Adrenal gland (tissue), 12 donors: ENCODE measurements around the gene YPEL2. TPM values are rescaled to one million over a fixed set of nuclear protein-coding genes. Genes with fewer than 3 reads are reported as not detected.

Experiments
- DNase-seq, 7 donors: peaks; one replicate each; pipeline ENCODE4 v3.0.0-alpha.2; 2019 to 2020
- H3K27ac ChIP-seq, 5 donors: fragments of 200-600 bp; sonication (generic) in 4 of 5; 1 replicate in 3 of 5; 2 replicates in 2 of 5; pipeline versions ENCODE4 v1.5.1 to v1.8.0; 2016 to 2020; ENCODE audit warnings: mild to moderate bottlenecking in 1 of 5
- H3K27me3 ChIP-seq: fragments of 200-600 bp; 2 replicates; pipeline ENCODE4 v1.8.0; 2021
- H3K36me3 ChIP-seq, 2 donors: fragments of 200-600 bp; replicated peaks in 1 of 2; 1 replicate in 1 of 2; 2 replicates in 1 of 2; pipeline versions ENCODE4 v1.5.1 to v1.8.0; 2018 to 2022
- H3K4me1 ChIP-seq, 2 donors: fragments of 200-600 bp; replicated peaks in 1 of 2; 1 replicate in 1 of 2; 2 replicates in 1 of 2; pipeline versions ENCODE4 v1.5.1 to v1.8.0; 2018 to 2021
- H3K4me3 ChIP-seq, 4 donors: fragments of 200-600 bp; sonication (generic) in 3 of 4; one replicate each; pipeline ENCODE4 v1.5.1; 2016 to 2018
- H3K9me3 ChIP-seq, 3 donors: fragments of 200-600 bp; sonication (generic) in 1 of 3; replicated peaks in 1 of 3; 1 replicate in 2 of 3; 2 replicates in 1 of 3; pipeline versions ENCODE4 v1.5.1 to v1.8.0; 2016 to 2021
- POLR2A ChIP-seq, 2 donors: fragments of 450-650 bp; IDR thresholded peaks; one replicate each; pipeline ENCODE4 v1.6.1; 2017; ENCODE audit warnings: antibody characterized with exemption in 2 of 2, mild to moderate bottlenecking in 2 of 2, moderate library complexity in 1 of 2
- whole genome bisulfite sequencing, 4 donors: extraction: QIAGEN DNeasy Blood & Tissue Kit in 2 of 4; methylation state at CpG; one replicate each; pipeline versions ENCODE4 v1.1.5 to v1.1.7; 2013 to 2017; 5-methylcytosine and 5-hydroxymethylcytosine counted together
- intact Hi-C, 2 donors: fragments of 100-400 bp; cut with DNase I; formaldehyde crosslinking; loops; one replicate each; pipeline versions ENCODE4 v1.14.1 to v1.15.0; 2022 to 2023
- microRNA-seq, 3 donors: library from miRNA; unstranded; fragments of <30 nt; microRNA quantifications; one replicate each; pipeline ENCODE4, GENCODE V29; 2017 to 2020
- polyA plus RNA-seq, 3 donors: library from polyadenylated mRNA; stranded (reverse); fragments of 200-250 nt in 2 of 3; fragments of 350-450 nt in 1 of 3; fragmentation: Illumina TruSeq in 1 of 3; extraction: RNeasy Lipid Tissue Mini Kit (QIAGEN cat#74804) in 1 of 3; gene quantifications; one replicate each; pipeline ENCODE4 v1.2.3, GENCODE V29; 2013 to 2014
- small RNA-seq, 2 donors: library from RNA; depleted of rRNA; stranded (forward); fragments of <200 nt; gene quantifications; one replicate each; pipeline ENCODE3, GENCODE V24; 2016
- total RNA-seq, 9 donors: library from RNA; depleted of rRNA in 4 of 9; stranded (reverse); fragments of >200 nt in 4 of 9; fragments of 120-200 nt in 1 of 9; fragmentation: NEBNext Ultra II Directional in 1 of 9; extraction: Animal tissue kit (Norgen Biotek cat#: 25700) in 1 of 9; gene quantifications; one replicate each; pipeline versions ENCODE4 v1.1.0 to v1.2.4, GENCODE V29; 2013 to 2023
- TF ChIP-seq, protein P1 (sequence below), 6 experiments: fragments of 450-650 bp in 4 of 6; fragments of 200-600 bp in 2 of 6; sonication (generic) in 1 of 6; IDR thresholded peaks; 1 replicate in 5 of 6; 2 replicates in 1 of 6; pipeline versions ENCODE4 v1.5.1 to v1.8.0; 2016 to 2021; ENCODE audit warnings: antibody characterized with exemption in 6 of 6, mild to moderate bottlenecking in 2 of 6, moderate library complexity in 1 of 6
- donor health status: healthy with polysubstance abuse.
- donor health status: Bipolar disorder and iron deficiency.
- donor health status: DM: yes; HTN: yes; CAD: no.
- donor health status: DM: no; HTN: no; CAD: no.
- donor health status: DM: no; HTN: no; CAD: no.
- donor health status: DM: yes; HTN: yes; CAD: no.

YPEL2 gene
- total and polyA plus RNA-seq, 12 donors, result 5.8 to 33.5 (median 18.3) TPM

- Histone ChIP-seq H3K27ac (peak overlapping the region in 2 of 5 donors; percentile 24 to 60), H3K27me3 (no peaks in the 10 kb centered on the region), H3K36me3 (no peaks in the 10 kb centered on the region), H3K4me3 (peak overlapping the region in 1 of 4 donors; percentile 3), H3K9me3 (no peaks in the 10 kb centered on the region), H3K4me1 (peaks cover 6 to 7% of the 10 kb centered on the region in 2 donors)
- WGBS, 4 donors, result 2 to 4% (median 3%) methylated on average over 10 of the region's 10 CpGs
- TF ChIP-seq, protein P1, sequence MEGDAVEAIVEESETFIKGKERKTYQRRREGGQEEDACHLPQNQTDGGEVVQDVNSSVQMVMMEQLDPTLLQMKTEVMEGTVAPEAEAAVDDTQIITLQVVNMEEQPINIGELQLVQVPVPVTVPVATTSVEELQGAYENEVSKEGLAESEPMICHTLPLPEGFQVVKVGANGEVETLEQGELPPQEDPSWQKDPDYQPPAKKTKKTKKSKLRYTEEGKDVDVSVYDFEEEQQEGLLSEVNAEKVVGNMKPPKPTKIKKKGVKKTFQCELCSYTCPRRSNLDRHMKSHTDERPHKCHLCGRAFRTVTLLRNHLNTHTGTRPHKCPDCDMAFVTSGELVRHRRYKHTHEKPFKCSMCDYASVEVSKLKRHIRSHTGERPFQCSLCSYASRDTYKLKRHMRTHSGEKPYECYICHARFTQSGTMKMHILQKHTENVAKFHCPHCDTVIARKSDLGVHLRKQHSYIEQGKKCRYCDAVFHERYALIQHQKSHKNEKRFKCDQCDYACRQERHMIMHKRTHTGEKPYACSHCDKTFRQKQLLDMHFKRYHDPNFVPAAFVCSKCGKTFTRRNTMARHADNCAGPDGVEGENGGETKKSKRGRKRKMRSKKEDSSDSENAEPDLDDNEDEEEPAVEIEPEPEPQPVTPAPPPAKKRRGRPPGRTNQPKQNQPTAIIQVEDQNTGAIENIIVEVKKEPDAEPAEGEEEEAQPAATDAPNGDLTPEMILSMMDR (IDR thresholded peaks at IDR 0.05), result peak; percentile 65 to 93 (median 90)
- TF ChIP-seq POLR2A (IDR thresholded peaks at IDR 0.05), result no peak
- peak; percentile 89 to 98 (median 93) for DNase-seq
- intact Hi-C loops, result loop anchor here (5.0 kb wide), 2 partner anchors 114 to 129 kb away; no protein-coding TSS in a partner anchor
These were observed 109.5 kb downstream of the YPEL2 start for GRCh38 chr17:59440757-59441463.

- no peak for DNase-seq
- no peaks in the 10 kb centered on the region for H3K9me3 ChIP-seq
- H3K27ac ChIP-seq, result peak overlapping the region in 2 of 5 donors; percentile 24 to 60
- peaks cover 6 to 7% of the 10 kb centered on the region in 2 donors for H3K4me1 ChIP-seq
- H3K27me3 ChIP-seq, result no peaks in the 10 kb centered on the region
- intact Hi-C loops, result loop anchor here (5.0 kb wide), 2 partner anchors 114 to 129 kb away; no protein-coding TSS in a partner anchor
- TF ChIP-seq, protein P1 (IDR thresholded peaks at IDR 0.05), result no peak
- no peak for TF ChIP-seq POLR2A (IDR thresholded peaks at IDR 0.05)
- WGBS, 4 donors, result 68 to 77% (median 73%) methylated on average over 7 of the region's 7 CpGs
- H3K36me3 ChIP-seq, result no peaks in the 10 kb centered on the region
- no peak overlapping the region for H3K4me3 ChIP-seq
These were observed 110.1 kb downstream of the YPEL2 start for GRCh38 chr17:59441464-59442096.

DNA sequence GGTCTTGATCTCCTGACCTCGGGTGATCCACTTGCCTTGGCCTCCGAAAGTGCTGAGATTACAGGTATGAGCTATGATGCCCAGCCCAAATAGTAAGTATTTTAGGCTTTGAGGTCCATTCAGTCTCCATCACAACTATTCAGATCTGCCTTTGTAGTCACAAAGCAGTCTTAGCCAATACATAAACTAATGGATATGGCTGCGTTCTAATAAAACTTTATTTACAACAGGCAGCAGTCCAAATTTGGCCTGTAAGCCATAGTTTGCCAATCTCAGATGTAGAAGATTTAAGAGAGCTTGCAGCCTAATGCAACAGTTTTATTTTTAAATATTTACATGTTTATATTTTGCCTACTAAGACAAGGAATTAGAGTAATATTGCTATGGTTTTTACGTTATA lies 111.7 kb downstream of the YPEL2 start:
- intact Hi-C loops, result loop anchor here (5.0 kb wide), 2 partner anchors 116 to 131 kb away; no protein-coding TSS in a partner anchor
- no peaks in the 10 kb centered on the region for H3K4me1 ChIP-seq
- H3K27me3 ChIP-seq, result no peaks in the 10 kb centered on the region
- H3K4me3 ChIP-seq, result no peak overlapping the region
- WGBS, 4 donors, result 90 to 95% (median 92%) methylated on average over 4 of the region's 4 CpGs
- DNase-seq, result no peak
- H3K36me3 ChIP-seq, result no peaks in the 10 kb centered on the region
- no peak for TF ChIP-seq POLR2A (IDR thresholded peaks at IDR 0.05)
- TF ChIP-seq, protein P1 (IDR thresholded peaks at IDR 0.05), result no peak
- H3K27ac ChIP-seq, result no peak overlapping the region
- no peaks in the 10 kb centered on the region for H3K9me3 ChIP-seq

Small RNA genes lying within 50 kb of the gene (microRNA-seq; reads per million reads assigned to microRNA genes)
- 0.28 to 0.89 (median 0.38) reads per million in 3 donors for gene MIR4729

Small RNA genes lying within 50 kb of the gene (small RNA-seq; reads per million reads assigned to genes)
- gene MIR4729, result 0 reads per million in 2 donors

Other genes with a start within 250 kb of the YPEL2 start
- 10 to 100 TPM; 18.0 to 37.2 (median 25.0) TPM for gene TRIM37, start 224.8 kb upstream of the YPEL2 start, total RNA-seq
- 10 to 100 TPM in 1 of 3 donors, 1 to 10 TPM in 2; 6.0 to 31.0 (median 8.4) TPM for gene TRIM37, start 224.8 kb upstream of the YPEL2 start, polyA plus RNA-seq
- gene SKA2, start 176.5 kb upstream of the YPEL2 start, total RNA-seq, result 10 to 100 TPM; 11.7 to 36.3 (median 21.9) TPM
- gene SKA2, start 176.5 kb upstream of the YPEL2 start, polyA plus RNA-seq, result 10 to 100 TPM; 27.9 to 45.8 (median 37.4) TPM
- gene PRR11, start 175.9 kb upstream of the YPEL2 start, total RNA-seq, result 1 to 10 TPM; 1.2 to 5.7 (median 2.3) TPM
- gene PRR11, start 175.9 kb upstream of the YPEL2 start, polyA plus RNA-seq, result 1 to 10 TPM in 1 of 3 donors, under 1 TPM in 2; 0.16 to 1.6 (median 0.34) TPM
- 10 to 100 TPM; 13.2 to 23.5 (median 16.1) TPM for gene SMG8, start 121.6 kb upstream of the YPEL2 start, total RNA-seq
- gene SMG8, start 121.6 kb upstream of the YPEL2 start, polyA plus RNA-seq, result 10 to 100 TPM in 1 of 3 donors, 1 to 10 TPM in 2; 1.9 to 16.3 (median 2.1) TPM
- 1 to 10 TPM in 8 of 9 donors, under 1 TPM in 1; 0.36 to 6.1 (median 3.1) TPM for gene GDPD1, start 111.1 kb upstream of the YPEL2 start, total RNA-seq
- gene GDPD1, start 111.1 kb upstream of the YPEL2 start, polyA plus RNA-seq, result 1 to 10 TPM in 1 of 3 donors, under 1 TPM in 2; 0.54 to 1.6 (median 0.64) TPM
- gene DHX40, start 234.0 kb downstream of the YPEL2 start, total RNA-seq, result 10 to 100 TPM; 20.3 to 48.6 (median 42.3) TPM
- 10 to 100 TPM; 19.3 to 27.8 (median 25.7) TPM for gene DHX40, start 234.0 kb downstream of the YPEL2 start, polyA plus RNA-seq